HepG2 (cell line): ENCODE data around the gene ATRN. TPM values are rescaled to one million over a fixed set of nuclear protein-coding genes. Genes with fewer than 3 reads are reported as not detected.

Experiments
- ATAC-seq: fragments of 200-7000 bp; cut with Tn5 transposase; 3 replicates; pipeline ENCODE4 v1.9.1; 2020; ENCODE audit warnings: mild to moderate bottlenecking, moderate library complexity
- BruUV-seq: library from RNA; stranded (reverse); fragments of 400-500 nt; replicated peaks from 2 replicates; lab custom pipeline; 2021; lab: Mats Ljungman, UMichigan
- CTCF ChIA-PET: fragments of 300-600 bp; formaldehyde crosslinking; extraction: SDS; loops from one replicate; lab custom pipeline; 2021; ENCODE audit warnings: low total read pairs, inconsistent platforms, low intra/inter-chr PET ratio; lab: Yijun Ruan, JAX
- POLR2A ChIA-PET: fragments of 350-600 bp; sonication (Branson Sonifier 250); formaldehyde crosslinking; loops from one replicate; lab custom pipeline; 2020; ENCODE audit warnings: antibody characterized with exemption, inconsistent platforms; lab: Yijun Ruan, JAX
- DNase-seq: peaks from one replicate; pipeline ENCODE4 v3.0.0-alpha.2; 2015; ENCODE audit warnings: low spot score
- FAIRE-seq: peaks from 3 replicates; lab custom pipeline; 2011; peaks lifted over from hg19 to GRCh38; lab: Jason Lieb, UNC
- H2AFZ ChIP-seq: one replicate; pipeline ENCODE4 v1.6.1; 2011; ENCODE audit warnings: low read length, inconsistent platforms
- H3K27ac ChIP-seq: fragments of 300-600 bp; 3 replicates; pipeline ENCODE4 v1.8.0; 2011; ENCODE audit warnings: mixed run types, mild to moderate bottlenecking, mixed read lengths, low read length, inconsistent platforms; ENCODE audit not compliant: insufficient read depth; ENCODE audit errors: extremely low read length
- H3K27me3 ChIP-seq, 2 experiments: fragments of 200-600 bp in 1 of 2; 2 replicates in 1 of 2; 3 replicates in 1 of 2; pipeline versions ENCODE4 v1.6.0 to v1.8.0; 2011; ENCODE audit warnings: low read length in 2 of 2, mild to moderate bottlenecking in 2 of 2, moderate library complexity in 2 of 2, inconsistent platforms in 1 of 2; ENCODE audit not compliant: insufficient read depth in 2 of 2, control insufficient read depth in 1 of 2
- H3K36me3 ChIP-seq, 2 experiments: fragments of 200-600 bp in 1 of 2; replicated peaks in 1 of 2; 2 replicates in 1 of 2; 3 replicates in 1 of 2; pipeline versions ENCODE4 v1.5.1 to v1.8.0; 2011; ENCODE audit warnings: low read length in 2 of 2, inconsistent platforms in 1 of 2; ENCODE audit not compliant: insufficient read depth in 2 of 2, control insufficient read depth in 1 of 2
- H3K4me1 ChIP-seq: 2 replicates; pipeline ENCODE4 v1.5.1; 2012; ENCODE audit warnings: low read length, inconsistent platforms; ENCODE audit not compliant: insufficient read depth
- H3K4me2 ChIP-seq: 2 replicates; pipeline ENCODE4 v1.6.0; 2011; ENCODE audit warnings: low read depth, low read length, inconsistent platforms
- H3K4me3 ChIP-seq, 3 experiments: fragments of 200-600 bp in 1 of 3; sonication (generic), shearing (Covaris generic) in 1 of 3; replicated peaks in 1 of 3; 2 replicates each; pipeline ENCODE4 v1.5.1; 2011 to 2016; ENCODE audit warnings: low read length in 3 of 3, inconsistent platforms in 2 of 3, low read depth in 2 of 3, mild to moderate bottlenecking in 2 of 3, control low read depth in 1 of 3, mixed read lengths in 1 of 3; ENCODE audit not compliant: insufficient read depth in 1 of 3
- H3K79me2 ChIP-seq: one replicate; pipeline ENCODE4 v1.6.1; 2011; ENCODE audit warnings: low read length, inconsistent platforms; ENCODE audit not compliant: insufficient read depth
- H3K9ac ChIP-seq: 2 replicates; pipeline ENCODE4 v1.6.0; 2011; ENCODE audit warnings: mild to moderate bottlenecking, low read depth, low read length, inconsistent platforms; ENCODE audit not compliant: insufficient read depth
- H3K9me3 ChIP-seq: 2 replicates; pipeline ENCODE4 v1.5.1; 2012; ENCODE audit warnings: mild to moderate bottlenecking, low read length
- H4K20me1 ChIP-seq: 2 replicates; pipeline ENCODE4 v1.6.0; 2011; ENCODE audit warnings: inconsistent platforms, mild to moderate bottlenecking, low read length, moderate library complexity; ENCODE audit not compliant: insufficient read depth
- EZH2 ChIP-seq: conservative IDR thresholded peaks from 2 replicates; pipeline ENCODE4 v1.6.1; 2012; ENCODE audit warnings: mild to moderate bottlenecking, low read depth, low read length, moderate library complexity
- MBNL3 ChIP-seq: fragments of 250-450 bp; sonication (Bioruptor Pico); conservative IDR thresholded peaks from 2 replicates; pipeline ENCODE4 v1.8.0; 2022; ENCODE audit warnings: mild to moderate bottlenecking, inconsistent platforms
- MEIS2 ChIP-seq: sonication (generic); formaldehyde crosslinking; IDR thresholded peaks from 2 replicates; pipeline ENCODE4 v1.9.0; 2021; ENCODE audit warnings: mild to moderate bottlenecking, missing genetic modification reagents
- SIN3A ChIP-seq: IDR thresholded peaks from 2 replicates; pipeline ENCODE4 v1.6.1; 2011; ENCODE audit warnings: low read depth, mild to moderate bottlenecking, control low read depth, low read length, borderline replicate concordance
- ZFYVE20 ChIP-seq: sonication (generic); formaldehyde crosslinking; IDR thresholded peaks from 2 replicates; pipeline ENCODE4 v1.8.0; 2023; ENCODE audit warnings: low read depth, mild to moderate bottlenecking, moderate library complexity, missing genetic modification reagents, borderline replicate concordance
- ZNF12 ChIP-seq: sonication (generic); formaldehyde crosslinking; IDR thresholded peaks from 2 replicates; pipeline ENCODE4 v1.5.0; 2020; ENCODE audit warnings: missing genetic modification reagents
- ZNF614 ChIP-seq: IDR thresholded peaks from 2 replicates; pipeline ENCODE4 v1.6.1; 2018; ENCODE audit warnings: missing biosample characterization, missing genetic modification reagents, inconsistent platforms, borderline replicate concordance
- ZNF652 ChIP-seq: IDR thresholded peaks from 2 replicates; pipeline ENCODE4 v1.6.1; 2016; ENCODE audit warnings: low read depth, borderline replicate concordance
- ZNF780A ChIP-seq: sonication (generic); formaldehyde crosslinking; IDR thresholded peaks from 2 replicates; pipeline ENCODE4 v1.8.0; 2022; ENCODE audit warnings: mild to moderate bottlenecking, missing genetic modification reagents, moderate library complexity
- WGBS: methylation state at CpG from one replicate; pipeline ENCODE4 v1.1.6; 2017; ENCODE audit warnings: low lambda C conversion rate; 5-methylcytosine and 5-hydroxymethylcytosine counted together
- in situ Hi-C: cut with HindIII; loops from 2 replicates; pipeline ENCODE4 v1.10.0; 2017; ENCODE audit warnings: low pct_unique_long_range_greater_than_20kb; ENCODE audit not compliant: extremely low pct_ligation_motif_present
- intact Hi-C: fragments of 100-400 bp; cut with micrococcal nuclease; formaldehyde crosslinking; loops from one replicate; pipeline ENCODE4 v1.10.0; 2022; ENCODE audit not compliant: unreplicated experiment
- polyA plus RNA-seq, 8 experiments: library from polyadenylated mRNA; depleted of rRNA in 3 of 8; stranded (reverse) in 7 of 8; unstranded in 1 of 8; fragments of >200 nt; fragmentation: Illumina TruSeq in 4 of 8; extraction: Trizol in 4 of 8; gene quantifications; 2 replicates each; pipeline versions ENCODE4 v1.2.1 to v1.2.3, GENCODE V29; 2011 to 2016; ENCODE audit warnings: low read depth in 4 of 8, missing spikeins in 1 of 8, mixed read lengths in 1 of 8; ENCODE audit not compliant: insufficient read depth in 1 of 8
- total RNA-seq, 5 experiments: library from RNA; depleted of rRNA; stranded (reverse); fragments of >200 nt; fragmentation: Illumina TruSeq; extraction: Trizol; gene quantifications; 2 replicates each; pipeline ENCODE4 v1.2.3, GENCODE V29; 2016; ENCODE audit warnings: low read depth in 1 of 5
- TF ChIP-seq, protein P1 (sequence below): sonication (generic); formaldehyde crosslinking; IDR thresholded peaks from 2 replicates; pipeline ENCODE4 v1.4.0; 2020; ENCODE audit warnings: missing genetic modification reagents
- TF ChIP-seq, protein P2 (sequence below): sonication (generic); formaldehyde crosslinking; IDR thresholded peaks from 2 replicates; pipeline ENCODE4 v1.4.0; 2020; ENCODE audit warnings: missing genetic modification reagents
- TF ChIP-seq, protein P3 (sequence below): IDR thresholded peaks from 2 replicates; pipeline ENCODE4 v1.6.1; 2016; ENCODE audit warnings: low read depth

Gene ATRN
- total and polyA plus RNA-seq, 2 of the 13 experiments (the other 11 are each of a cell fraction or from before 2014, with no cell fraction given): 44.2 to 81.1 TPM

DNA sequence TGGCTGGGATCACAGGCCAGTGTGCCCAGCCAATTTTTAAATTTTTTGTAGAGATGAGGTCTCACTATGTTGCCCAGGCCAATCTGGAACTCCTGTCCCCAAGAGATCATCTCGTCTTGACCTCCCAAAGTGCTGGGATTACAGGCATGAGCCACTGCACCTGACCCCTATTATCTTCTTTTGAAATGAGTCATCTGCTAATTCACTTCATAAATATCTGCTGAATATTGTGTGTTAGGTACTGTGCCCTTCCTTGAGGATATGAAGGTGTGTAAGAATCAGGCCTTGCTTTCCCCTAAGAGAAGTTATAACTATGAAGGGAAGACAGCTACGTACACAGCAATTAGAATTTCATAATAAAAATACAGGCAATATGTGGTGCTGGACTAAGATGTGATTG is 8.2 kb downstream of the ATRN start:
- peaks cover 54% of the 10 kb centered on the region for H3K79me2 ChIP-seq
- DNase-seq: no peak
- POLR2A ChIA-PET: no interaction called here

DNA sequence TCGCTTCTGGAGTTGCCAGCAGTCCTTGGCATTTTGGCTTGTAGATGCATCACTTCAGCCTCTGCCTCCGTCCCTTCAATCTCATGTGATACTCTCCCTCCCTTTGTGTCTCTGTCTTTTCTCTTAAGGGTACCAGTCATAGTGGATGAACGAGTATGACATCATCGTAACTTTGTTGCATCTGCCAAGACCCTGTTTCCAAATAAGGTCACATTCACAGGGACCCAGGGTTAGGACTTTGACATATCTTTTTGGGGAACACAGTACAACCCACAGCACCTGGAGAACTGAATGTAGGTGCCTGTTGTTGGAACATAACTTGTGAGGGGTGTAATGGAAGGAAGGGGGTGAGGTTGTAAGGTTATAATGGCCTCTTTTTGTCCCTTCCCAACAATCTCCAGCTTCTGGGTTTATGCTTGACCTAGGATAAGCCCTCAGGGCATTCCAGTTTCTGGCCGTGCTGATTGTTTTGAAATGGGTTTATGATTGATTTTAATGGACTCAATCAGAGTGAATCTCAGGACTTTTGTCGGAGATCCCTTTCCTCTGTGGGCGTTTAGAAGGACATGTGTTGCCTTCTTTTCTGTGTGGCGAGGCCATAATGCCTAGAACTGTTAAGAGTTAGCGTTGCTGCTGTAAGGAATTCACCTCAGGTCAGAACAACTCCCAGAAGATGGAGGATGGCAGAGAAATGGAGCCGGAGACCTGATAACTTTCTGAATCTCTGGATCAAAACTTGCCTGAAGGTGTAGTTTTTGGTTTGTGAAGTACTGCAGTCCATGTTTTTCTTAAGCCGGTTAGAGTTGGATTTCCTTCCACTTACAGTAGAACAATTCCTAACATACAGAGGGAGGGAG is 9.2 kb downstream of the ATRN start:
- intact Hi-C loops: no loop called here
- Histone ChIP-seq H3K27ac (peak overlapping the region; percentile 3), H4K20me1 (no peaks in the 10 kb centered on the region; the same call in 1 of the 2 replicates), H3K27me3 (no peaks in the 10 kb centered on the region), H3K9me3 (no peaks in the 10 kb centered on the region), H3K9ac (no peak overlapping the region), H2AFZ (no peak overlapping the region), H3K4me1 (peaks cover 47% of the 10 kb centered on the region), H3K4me2 (no peak overlapping the region), H3K79me2 (peaks cover 56% of the 10 kb centered on the region), H3K36me3 (no peaks in the 10 kb centered on the region; a peak in 3 of 5 replicates), H3K4me3 (no peak overlapping the region)
- no TSS peak for BruUV-seq
- ATAC-seq (no peak), DNase-seq (no peak), FAIRE-seq (no peak)
- in situ Hi-C loops: no loop called here
- 96% methylated on average over 11 of the region's 11 CpGs for WGBS
- CTCF ChIA-PET: no interaction called here
- POLR2A ChIA-PET: no interaction called here
- TF ChIP-seq, protein P1, sequence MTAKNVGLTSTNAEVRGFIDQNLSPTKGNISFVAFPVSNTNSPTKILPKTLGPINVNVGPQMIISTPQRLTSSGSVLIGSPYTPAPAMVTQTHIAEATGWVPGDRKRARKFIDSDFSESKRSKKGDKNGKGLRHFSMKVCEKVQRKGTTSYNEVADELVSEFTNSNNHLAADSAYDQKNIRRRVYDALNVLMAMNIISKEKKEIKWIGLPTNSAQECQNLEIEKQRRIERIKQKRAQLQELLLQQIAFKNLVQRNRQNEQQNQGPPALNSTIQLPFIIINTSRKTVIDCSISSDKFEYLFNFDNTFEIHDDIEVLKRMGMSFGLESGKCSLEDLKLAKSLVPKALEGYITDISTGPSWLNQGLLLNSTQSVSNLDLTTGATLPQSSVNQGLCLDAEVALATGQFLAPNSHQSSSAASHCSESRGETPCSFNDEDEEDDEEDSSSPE (CRISPR knock-in tag): no peak
- TF ChIP-seq ZNF614 (CRISPR knock-in tag) (no peak), ZNF780A (CRISPR knock-in tag) (no peak), ZNF652 (CRISPR knock-in tag) (no peak), ZNF12 (CRISPR knock-in tag) (peak; percentile 82), MEIS2 (no peak), ZFYVE20 (CRISPR knock-in tag) (no peak), SIN3A (no peak), MBNL3 (CRISPR knock-in tag) (no peak)
- TF ChIP-seq, protein P2, sequence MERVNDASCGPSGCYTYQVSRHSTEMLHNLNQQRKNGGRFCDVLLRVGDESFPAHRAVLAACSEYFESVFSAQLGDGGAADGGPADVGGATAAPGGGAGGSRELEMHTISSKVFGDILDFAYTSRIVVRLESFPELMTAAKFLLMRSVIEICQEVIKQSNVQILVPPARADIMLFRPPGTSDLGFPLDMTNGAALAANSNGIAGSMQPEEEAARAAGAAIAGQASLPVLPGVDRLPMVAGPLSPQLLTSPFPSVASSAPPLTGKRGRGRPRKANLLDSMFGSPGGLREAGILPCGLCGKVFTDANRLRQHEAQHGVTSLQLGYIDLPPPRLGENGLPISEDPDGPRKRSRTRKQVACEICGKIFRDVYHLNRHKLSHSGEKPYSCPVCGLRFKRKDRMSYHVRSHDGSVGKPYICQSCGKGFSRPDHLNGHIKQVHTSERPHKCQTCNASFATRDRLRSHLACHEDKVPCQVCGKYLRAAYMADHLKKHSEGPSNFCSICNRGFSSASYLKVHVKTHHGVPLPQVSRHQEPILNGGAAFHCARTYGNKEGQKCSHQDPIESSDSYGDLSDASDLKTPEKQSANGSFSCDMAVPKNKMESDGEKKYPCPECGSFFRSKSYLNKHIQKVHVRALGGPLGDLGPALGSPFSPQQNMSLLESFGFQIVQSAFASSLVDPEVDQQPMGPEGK (CRISPR knock-in tag): no peak

More for the DNA sequence above, 8.2 kb downstream of the ATRN start:
- Histone ChIP-seq H4K20me1 (no peaks in the 10 kb centered on the region; the same call in 1 of the 2 replicates), H3K4me3 (no peak overlapping the region), H3K4me1 (peaks cover 48% of the 10 kb centered on the region), H3K4me2 (no peak overlapping the region), H3K9ac (no peak overlapping the region)
- in situ Hi-C loops: no loop called here
- ATAC-seq (no peak), FAIRE-seq (no peak)
- TF ChIP-seq, protein P3, sequence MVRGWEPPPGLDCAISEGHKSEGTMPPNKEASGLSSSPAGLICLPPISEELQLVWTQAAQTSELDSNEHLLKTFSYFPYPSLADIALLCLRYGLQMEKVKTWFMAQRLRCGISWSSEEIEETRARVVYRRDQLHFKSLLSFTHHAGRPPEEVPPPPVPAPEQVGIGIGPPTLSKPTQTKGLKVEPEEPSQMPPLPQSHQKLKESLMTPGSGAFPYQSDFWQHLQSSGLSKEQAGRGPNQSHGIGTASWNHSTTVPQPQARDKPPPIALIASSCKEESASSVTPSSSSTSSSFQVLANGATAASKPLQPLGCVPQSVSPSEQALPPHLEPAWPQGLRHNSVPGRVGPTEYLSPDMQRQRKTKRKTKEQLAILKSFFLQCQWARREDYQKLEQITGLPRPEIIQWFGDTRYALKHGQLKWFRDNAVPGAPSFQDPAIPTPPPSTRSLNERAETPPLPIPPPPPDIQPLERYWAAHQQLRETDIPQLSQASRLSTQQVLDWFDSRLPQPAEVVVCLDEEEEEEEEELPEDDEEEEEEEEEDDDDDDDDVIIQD (CRISPR knock-in tag): 0 out of 2 replicates have a peak, but pooled peaks have one; percentile 21
- no peak for TF ChIP-seq EZH2
- TF ChIP-seq, all 625 proteins: peak for 1
- Histone ChIP-seq H3K9me3 (no peaks in the 10 kb centered on the region), H3K27ac (no peak overlapping the region), H2AFZ (no peak overlapping the region), H3K36me3 (no peaks in the 10 kb centered on the region; a peak in 1 of 5 replicates), H3K27me3 (no peaks in the 10 kb centered on the region)
- intact Hi-C loops: no loop called here
- CTCF ChIA-PET: no interaction called here
- 99% methylated on average over 2 of the region's 2 CpGs for WGBS
- no TSS peak for BruUV-seq
